IMR-90 (cell line): ENCODE measurements around the gene INO80B. TPM values are rescaled to one million over a fixed set of nuclear protein-coding genes. Genes with fewer than 3 reads are reported as not detected.

Experiments
- ATAC-seq: fragments of 200-7000 bp; cut with Tn5 transposase; 2 replicates; pipeline ENCODE4 v1.9.1; 2020; ENCODE audit warnings: low read depth, mild to moderate bottlenecking, moderate library complexity
- BruUV-seq: library from RNA; stranded (reverse); fragments of 400-500 nt; replicated peaks from 2 replicates; lab custom pipeline; 2021; lab: Mats Ljungman, UMichigan
- CTCF ChIA-PET: fragments of 300-600 bp; formaldehyde crosslinking; extraction: SDS; loops from one replicate; lab custom pipeline; 2021; ENCODE audit warnings: antibody characterized with exemption; lab: Yijun Ruan, JAX
- POLR2A ChIA-PET: fragments of 300-600 bp; sonication (Branson Sonifier 250); formaldehyde crosslinking; loops from one replicate; lab custom pipeline; 2022; ENCODE audit warnings: antibody characterized with exemption; ENCODE audit not compliant: unreplicated experiment; lab: Charles Lee
- DNase-seq: peaks from one replicate; pipeline ENCODE4 v3.0.0; 2013
- H2AFZ ChIP-seq: replicated peaks from 2 replicates; pipeline ENCODE3; 2013; ENCODE audit warnings: low read length, mild to moderate bottlenecking; ENCODE audit not compliant: poor library complexity
- H2AK5ac ChIP-seq: 2 replicates; pipeline ENCODE4 v1.6.1; 2013; ENCODE audit warnings: low read depth, low read length, inconsistent platforms
- H2AK9ac ChIP-seq: replicated peaks from 2 replicates; pipeline ENCODE3; 2013; ENCODE audit warnings: mild to moderate bottlenecking, low read depth, low read length, moderate library complexity; ENCODE audit not compliant: poor library complexity
- H2BK120ac ChIP-seq: 2 replicates; pipeline ENCODE4 v1.6.1; 2013; ENCODE audit warnings: low read depth, low read length, inconsistent platforms
- H2BK15ac ChIP-seq: 3 replicates; pipeline ENCODE4 v1.6.1; 2013; ENCODE audit warnings: low read depth, low read length, inconsistent platforms
- H2BK20ac ChIP-seq: 2 replicates; pipeline ENCODE4 v1.6.1; 2013; ENCODE audit warnings: low read depth, mild to moderate bottlenecking, inconsistent platforms, low read length, moderate library complexity
- H2BK5ac ChIP-seq: 2 replicates; pipeline ENCODE4 v1.6.1; 2013; ENCODE audit warnings: mild to moderate bottlenecking, low read depth, low read length, inconsistent platforms; ENCODE audit not compliant: poor library complexity, severe bottlenecking
- H3K14ac ChIP-seq: replicated peaks from 2 replicates; pipeline ENCODE4 v1.6.1; 2013; ENCODE audit warnings: low read depth, low read length, inconsistent platforms
- H3K18ac ChIP-seq: 2 replicates; pipeline ENCODE4 v1.6.1; 2013; ENCODE audit warnings: low read depth, low read length, control low read depth
- H3K23ac ChIP-seq: 2 replicates; pipeline ENCODE4 v1.6.1; 2013; ENCODE audit warnings: low read depth, low read length, inconsistent platforms
- H3K27ac ChIP-seq: 2 replicates; pipeline ENCODE4 v1.5.1; 2013; ENCODE audit warnings: mild to moderate bottlenecking, control low read depth, low read length; ENCODE audit not compliant: insufficient read depth
- H3K27me3 ChIP-seq: 2 replicates; pipeline ENCODE4 v1.6.1; 2013; ENCODE audit warnings: low read length; ENCODE audit not compliant: control insufficient read depth, insufficient read depth
- H3K36me3 ChIP-seq: 2 replicates; pipeline ENCODE4 v1.6.1; 2013; ENCODE audit warnings: low read length, mixed read lengths; ENCODE audit not compliant: control insufficient read depth, insufficient read depth
- H3K4ac ChIP-seq: 2 replicates; pipeline ENCODE4 v1.6.1; 2013; ENCODE audit warnings: low read depth, low read length, inconsistent platforms
- H3K4me1 ChIP-seq: 2 replicates; pipeline ENCODE4 v1.6.1; 2013; ENCODE audit warnings: low read length, mixed read lengths; ENCODE audit not compliant: control insufficient read depth, insufficient read depth
- H3K4me2 ChIP-seq: 2 replicates; pipeline ENCODE4 v1.6.1; 2013; ENCODE audit warnings: low read depth, mild to moderate bottlenecking, control low read depth, low read length, moderate library complexity
- H3K4me3 ChIP-seq: 2 replicates; pipeline ENCODE4 v1.5.1; 2013; ENCODE audit warnings: low read depth, mild to moderate bottlenecking, control low read depth, low read length, moderate library complexity; ENCODE audit not compliant: insufficient read depth
- H3K56ac ChIP-seq: 2 replicates; pipeline ENCODE4 v1.6.1; 2013; ENCODE audit warnings: low read length, inconsistent platforms; ENCODE audit not compliant: insufficient read depth; ENCODE audit errors: extremely low read depth
- H3K79me1 ChIP-seq, 2 experiments: 2 replicates each; pipeline ENCODE4 v1.6.1; 2013; ENCODE audit warnings: low read length in 2 of 2, inconsistent platforms in 1 of 2, low read depth in 1 of 2
- H3K9ac ChIP-seq: 2 replicates; pipeline ENCODE4 v1.6.1; 2013; ENCODE audit warnings: low read depth, low read length, control low read depth
- H3K9me1 ChIP-seq: 2 replicates; pipeline ENCODE4 v1.6.1; 2013; ENCODE audit warnings: low read length, inconsistent platforms; ENCODE audit not compliant: insufficient read depth
- H3K9me3 ChIP-seq: 2 replicates; pipeline ENCODE4 v1.6.1; 2013; ENCODE audit warnings: low read length; ENCODE audit not compliant: control insufficient read depth, insufficient read depth
- H4K20me1 ChIP-seq: 2 replicates; pipeline ENCODE4 v1.6.1; 2013; ENCODE audit warnings: low read length, inconsistent platforms; ENCODE audit not compliant: insufficient read depth
- H4K5ac ChIP-seq: 2 replicates; pipeline ENCODE4 v1.6.1; 2013; ENCODE audit warnings: mild to moderate bottlenecking, low read depth, low read length, control low read depth
- H4K8ac ChIP-seq, 2 experiments: 2 replicates each; pipeline ENCODE4 v1.6.1; 2013; ENCODE audit warnings: low read depth in 2 of 2, low read length in 2 of 2, control low read depth in 1 of 2, inconsistent platforms in 1 of 2
- H4K91ac ChIP-seq: 2 replicates; pipeline ENCODE4 v1.6.1; 2013; ENCODE audit warnings: low read depth, low read length, inconsistent platforms; ENCODE audit not compliant: insufficient read depth
- BHLHE40 ChIP-seq: fragments of 150-350 bp; IDR thresholded peaks from 2 replicates; pipeline ENCODE4 v1.6.1; 2016; ENCODE audit warnings: mild to moderate bottlenecking, low read depth, low read length
- CEBPB ChIP-seq: IDR thresholded peaks from 2 replicates; pipeline ENCODE4 v1.6.1; 2012; ENCODE audit warnings: low read depth, low read length, improper control_type of control experiment
- CHD1 ChIP-seq: IDR thresholded peaks from 2 replicates; pipeline ENCODE4 v1.6.1; 2012; ENCODE audit warnings: low read depth, low read length, improper control_type of control experiment
- FOS ChIP-seq: fragments of 150-350 bp; IDR thresholded peaks from 2 replicates; pipeline ENCODE4 v1.6.1; 2016; ENCODE audit warnings: low read depth, low read length
- MAFK ChIP-seq: IDR thresholded peaks from 2 replicates; pipeline ENCODE4 v1.6.1; 2012; ENCODE audit warnings: low read depth, low read length, improper control_type of control experiment
- MAZ ChIP-seq: IDR thresholded peaks from 2 replicates; pipeline ENCODE4 v1.6.1; 2012; ENCODE audit warnings: low read depth, mild to moderate bottlenecking, low read length, improper control_type of control experiment, moderate library complexity, borderline replicate concordance
- MXI1 ChIP-seq: IDR thresholded peaks from 2 replicates; pipeline ENCODE4 v1.6.1; 2012; ENCODE audit warnings: low read depth, mild to moderate bottlenecking, low read length, moderate library complexity, borderline replicate concordance
- NFE2L2 ChIP-seq: fragments of 150-350 bp; IDR thresholded peaks from 2 replicates; pipeline ENCODE4 v1.6.1; 2016; ENCODE audit warnings: low read depth, mild to moderate bottlenecking, low read length
- POLR2A ChIP-seq: IDR thresholded peaks from 2 replicates; pipeline ENCODE4 v1.6.1; 2012; ENCODE audit warnings: mild to moderate bottlenecking, low read depth, low read length
- RAD21 ChIP-seq: IDR thresholded peaks from 2 replicates; pipeline ENCODE4 v1.6.1; 2012; ENCODE audit warnings: low read length, improper control_type of control experiment
- RCOR1 ChIP-seq: IDR thresholded peaks from 2 replicates; pipeline ENCODE4 v1.6.1; 2012; ENCODE audit warnings: mild to moderate bottlenecking, low read length, improper control_type of control experiment; ENCODE audit not compliant: insufficient replicate concordance
- RFX5 ChIP-seq: IDR thresholded peaks from 2 replicates; pipeline ENCODE4 v1.8.0; 2012; ENCODE audit warnings: low read depth, mild to moderate bottlenecking, low read length, moderate library complexity
- SMC3 ChIP-seq: fragments of 150-350 bp; IDR thresholded peaks from 2 replicates; pipeline ENCODE4 v1.6.1; 2016; ENCODE audit warnings: low read depth, mild to moderate bottlenecking, antibody characterized with exemption, low read length, moderate library complexity
- WGBS, 2 experiments: methylation state at CpG; one replicate each; pipeline versions ENCODE4 v1.1.5 to v1.1.7; 2013; ENCODE audit warnings: missing lambda C conversion rate in 2 of 2; ENCODE audit not compliant: insufficient read length in 1 of 2; ENCODE audit errors: extremely low coverage in 2 of 2; 5-methylcytosine and 5-hydroxymethylcytosine counted together
- dilution Hi-C: fragments of 300-500 bp; cut with HindIII; formaldehyde crosslinking; loops from one replicate; pipeline ENCODE4 v1.14.3; 2018; ENCODE audit warnings: low sequenced_read_pairs; ENCODE audit not compliant: unreplicated experiment
- in situ Hi-C: fragments of 300-500 bp; cut with MboI; formaldehyde crosslinking; loops from 3 replicates; pipeline ENCODE4 v1.14.3; 2019; ENCODE audit warnings: low sequenced_read_pairs, inconsistent platforms, mixed read lengths
- intact Hi-C: fragments of 100-400 bp; cut with micrococcal nuclease; formaldehyde crosslinking; loops from 2 replicates; pipeline ENCODE4 v1.10.0; 2022
- polyA plus RNA-seq, 3 experiments: library from polyadenylated mRNA; depleted of rRNA; stranded (reverse); fragments of >200 nt; gene quantifications; 2 replicates each; pipeline ENCODE4 v1.2.3, GENCODE V29; 2012; ENCODE audit warnings: low replicate concordance in 1 of 3
- total RNA-seq: library from RNA; depleted of rRNA; stranded (reverse); fragments of >200 nt; gene quantifications from 2 replicates; pipeline ENCODE4 v1.2.3, GENCODE V29; 2012
- TF ChIP-seq, protein P1 (sequence below): fragments of 150-350 bp; IDR thresholded peaks from 2 replicates; pipeline ENCODE4 v1.6.1; 2016; ENCODE audit warnings: low read depth, mild to moderate bottlenecking, low read length, moderate library complexity, borderline replicate concordance
- TF ChIP-seq, protein P2 (sequence below): conservative IDR thresholded peaks from 2 replicates; pipeline ENCODE4 v1.5.1; 2012; ENCODE audit warnings: mild to moderate bottlenecking, low read depth, low read length, improper control_type of control experiment

INO80B gene
- total and polyA plus RNA-seq, 2 of the 4 experiments (the other 2 are of a cell fraction): 4.5 to 10.5 TPM

DNA sequence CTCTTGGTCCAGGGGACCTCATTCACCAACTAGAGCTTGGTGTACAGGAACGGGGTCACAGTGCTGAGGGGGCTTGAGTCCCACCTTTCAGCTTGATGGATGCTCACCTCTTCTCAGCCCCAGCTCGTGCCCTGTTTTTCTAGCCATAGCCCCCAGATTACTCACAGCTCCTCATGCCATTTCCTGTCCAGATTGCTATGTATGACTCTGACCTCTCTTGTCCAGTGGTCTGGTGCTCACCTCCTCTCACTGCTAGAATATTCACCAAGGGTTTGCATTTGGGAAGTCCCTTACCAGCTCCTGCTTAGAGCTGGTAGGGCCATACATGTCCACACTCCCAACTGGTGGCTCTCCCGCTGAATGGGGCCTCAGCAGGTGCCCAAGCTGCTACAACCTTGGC, 38.7 kb downstream of the INO80B start:
- TF ChIP-seq RFX5 (no peak), MAZ (no peak), RCOR1 (no peak), NFE2L2 (no peak), BHLHE40 (no peak), CEBPB (no peak), POLR2A (no peak), SMC3 (no peak), CHD1 (no peak), MAFK (no peak), RAD21 (no peak), FOS (no peak), MXI1 (no peak)
- TF ChIP-seq, protein P1, sequence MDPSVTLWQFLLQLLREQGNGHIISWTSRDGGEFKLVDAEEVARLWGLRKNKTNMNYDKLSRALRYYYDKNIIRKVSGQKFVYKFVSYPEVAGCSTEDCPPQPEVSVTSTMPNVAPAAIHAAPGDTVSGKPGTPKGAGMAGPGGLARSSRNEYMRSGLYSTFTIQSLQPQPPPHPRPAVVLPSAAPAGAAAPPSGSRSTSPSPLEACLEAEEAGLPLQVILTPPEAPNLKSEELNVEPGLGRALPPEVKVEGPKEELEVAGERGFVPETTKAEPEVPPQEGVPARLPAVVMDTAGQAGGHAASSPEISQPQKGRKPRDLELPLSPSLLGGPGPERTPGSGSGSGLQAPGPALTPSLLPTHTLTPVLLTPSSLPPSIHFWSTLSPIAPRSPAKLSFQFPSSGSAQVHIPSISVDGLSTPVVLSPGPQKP: no peak
- TF ChIP-seq, protein P2, sequence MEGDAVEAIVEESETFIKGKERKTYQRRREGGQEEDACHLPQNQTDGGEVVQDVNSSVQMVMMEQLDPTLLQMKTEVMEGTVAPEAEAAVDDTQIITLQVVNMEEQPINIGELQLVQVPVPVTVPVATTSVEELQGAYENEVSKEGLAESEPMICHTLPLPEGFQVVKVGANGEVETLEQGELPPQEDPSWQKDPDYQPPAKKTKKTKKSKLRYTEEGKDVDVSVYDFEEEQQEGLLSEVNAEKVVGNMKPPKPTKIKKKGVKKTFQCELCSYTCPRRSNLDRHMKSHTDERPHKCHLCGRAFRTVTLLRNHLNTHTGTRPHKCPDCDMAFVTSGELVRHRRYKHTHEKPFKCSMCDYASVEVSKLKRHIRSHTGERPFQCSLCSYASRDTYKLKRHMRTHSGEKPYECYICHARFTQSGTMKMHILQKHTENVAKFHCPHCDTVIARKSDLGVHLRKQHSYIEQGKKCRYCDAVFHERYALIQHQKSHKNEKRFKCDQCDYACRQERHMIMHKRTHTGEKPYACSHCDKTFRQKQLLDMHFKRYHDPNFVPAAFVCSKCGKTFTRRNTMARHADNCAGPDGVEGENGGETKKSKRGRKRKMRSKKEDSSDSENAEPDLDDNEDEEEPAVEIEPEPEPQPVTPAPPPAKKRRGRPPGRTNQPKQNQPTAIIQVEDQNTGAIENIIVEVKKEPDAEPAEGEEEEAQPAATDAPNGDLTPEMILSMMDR: no peak
- no peak overlapping the region for H3K9ac ChIP-seq
- no peak overlapping the region for H2AK9ac ChIP-seq
- H4K5ac ChIP-seq: no peak overlapping the region
- no peak overlapping the region for H2AK5ac ChIP-seq
- no peak overlapping the region for H2AFZ ChIP-seq
- BruUV-seq: no TSS peak
- no peak overlapping the region for H2BK15ac ChIP-seq
- ATAC-seq (no peak), DNase-seq (peak; percentile 54)
- H3K9me1 ChIP-seq: 0 out of 2 replicates have a peak, but pooled peaks cover 5% of the 10 kb centered on the region
- no peak overlapping the region for H4K91ac ChIP-seq
- H3K18ac ChIP-seq: no peak overlapping the region
- H3K36me3 ChIP-seq: peaks cover 42% of the 10 kb centered on the region
- H3K4ac ChIP-seq: no peak overlapping the region
- H3K23ac ChIP-seq: 0 out of 2 replicates have a peak overlapping the region, but pooled peaks have one; percentile 28
- peaks cover 10 to 22% of the 10 kb centered on the region in 2 experiments for H3K79me1 ChIP-seq
- dilution Hi-C loops: no loop called here
- ChIA-PET POLR2A (no interaction called here), CTCF (no interaction called here)
- H3K27ac ChIP-seq: no peak overlapping the region
- no peak overlapping the region for H2BK5ac ChIP-seq
- H3K56ac ChIP-seq: no peak overlapping the region
- H2BK20ac ChIP-seq: no peak overlapping the region
- H3K9me3 ChIP-seq: no peaks in the 10 kb centered on the region
- H3K14ac ChIP-seq: no peak overlapping the region
- H4K20me1 ChIP-seq: no peaks in the 10 kb centered on the region
- peaks cover 3% of the 10 kb centered on the region for H3K4me1 ChIP-seq
- H3K4me3 ChIP-seq: no peak overlapping the region
- WGBS, 2 experiments: 13% methylated on average over 1 of the region's 3 CpGs; no CpG with 5 or more reads in 1 of the 2 experiments
- no peak overlapping the region for H4K8ac ChIP-seq
- intact Hi-C loops: no loop called here
- H3K27me3 ChIP-seq: peaks cover 12% of the 10 kb centered on the region
- H3K4me2 ChIP-seq: no peak overlapping the region
- in situ Hi-C loops: loop anchor here (25.0 kb wide), 1 partner anchor 369 kb away; no protein-coding TSS in a partner anchor
- no peak overlapping the region for H2BK120ac ChIP-seq
